Right lobe of liver (tissue), 6 donors: Measurements from ENCODE around the gene RSRP1. TPM values are rescaled to one million over a fixed set of nuclear protein-coding genes. Genes with fewer than 3 reads are reported as not detected.

Source experiments
- ATAC-seq, 4 donors: fragments of 200-7000 bp; cut with Tn5 transposase; one replicate each; pipeline ENCODE4 v1.9.1; 2020; ENCODE audit warnings: mild to moderate bottlenecking in 4 of 4, moderate library complexity in 4 of 4
- DNase-seq, 3 donors: peaks; one replicate each; pipeline ENCODE4 v3.0.0-alpha.2; 2020
- H3K27ac ChIP-seq, 3 donors: fragments of 200-600 bp; one replicate each; pipeline ENCODE4 v1.8.0; 2022
- H3K27me3 ChIP-seq, 2 donors: fragments of 200-600 bp; one replicate each; pipeline ENCODE4 v1.8.0; 2022
- H3K36me3 ChIP-seq, 4 donors: fragments of 200-600 bp; sonication (generic) in 1 of 4; one replicate each; pipeline versions ENCODE4 v1.5.1 to v1.8.0; 2017 to 2022; ENCODE audit warnings: control low read depth in 1 of 4
- H3K4me1 ChIP-seq, 4 donors: fragments of 200-600 bp; sonication (generic) in 1 of 4; one replicate each; pipeline versions ENCODE4 v1.5.1 to v1.8.0; 2017 to 2022; ENCODE audit warnings: control low read depth in 1 of 4
- H3K4me3 ChIP-seq, 3 donors: fragments of 200-600 bp; one replicate each; pipeline ENCODE4 v1.8.0; 2022
- H3K9me3 ChIP-seq, 4 donors: fragments of 200-600 bp; sonication (generic) in 1 of 4; one replicate each; pipeline versions ENCODE4 v1.5.1 to v1.8.0; 2017 to 2022; ENCODE audit warnings: control low read depth in 1 of 4
- CTCF ChIP-seq, 4 donors: fragments of 200-600 bp in 3 of 4; fragments of 450-650 bp in 1 of 4; IDR thresholded peaks; one replicate each; pipeline versions ENCODE4 v1.5.1 to v1.8.0; 2016 to 2022; ENCODE audit warnings: antibody characterized with exemption in 4 of 4, mild to moderate bottlenecking in 2 of 4
- POLR2A ChIP-seq: fragments of 450-650 bp; IDR thresholded peaks from one replicate; pipeline ENCODE4 v1.6.1; 2017; ENCODE audit warnings: antibody characterized with exemption, mild to moderate bottlenecking
- WGBS: methylation state at CpG from one replicate; pipeline ENCODE4 v1.1.6; 2018; ENCODE audit warnings: low coverage, low lambda C conversion rate; ENCODE audit not compliant: insufficient coverage; ENCODE audit errors: missing lambda C conversion rate; 5-methylcytosine and 5-hydroxymethylcytosine counted together
- intact Hi-C, 2 donors: fragments of 100-400 bp; cut with DNase I; formaldehyde crosslinking; loops; one replicate each; pipeline versions ENCODE4 v1.11.2 to v1.14.1; 2022
- total RNA-seq, 6 experiments: library from RNA; depleted of rRNA in 2 of 6; stranded (reverse); fragments of >200 nt in 2 of 6; fragmentation: NEBNext Ultra II Directional in 3 of 6; extraction: Animal tissue kit (Norgen Biotek cat#: 25700) in 3 of 6; gene quantifications; one replicate each; pipeline versions ENCODE4 v1.1.0 to v1.2.4, GENCODE V29; 2016 to 2023
- donor health status: DM: no; HTN: yes; CAD: no.
- donor health status: DM: no; HTN: no; CAD: no.
- donor health status: DM: no; HTN: no; CAD: no.
- donor health status: DM: no; HTN: yes; CAD: no.
- donor health status: DM: no; HTN: yes; CAD: no.

RSRP1 gene
- total RNA-seq, 6 experiments from 2014 or later: 32.1 to 52.1 (median 40.2) TPM

- Histone ChIP-seq H3K4me3 (no peak overlapping the region), H3K4me1 (no peaks in the 10 kb centered on the region), H3K36me3 (no peaks in the 10 kb centered on the region), H3K9me3 (no peaks in the 10 kb centered on the region), H3K27ac (no peak overlapping the region), H3K27me3 (no peaks in the 10 kb centered on the region)
- intact Hi-C loops: no loop called here
- TF ChIP-seq POLR2A (no peak), CTCF (IDR thresholded peaks at IDR 0.05) (no peak)
- DNase-seq: no peak
- 80% methylated on average over 4 of the region's 7 CpGs for WGBS
- no peak for ATAC-seq
These were observed 50.4 kb downstream of the RSRP1 start for GRCh38 chr1:25196830-25197229.

GRCh38 chr1:25195835-25196234 is 51.4 kb downstream of the RSRP1 start:
- ATAC-seq (no peak), DNase-seq (no peak)
- TF ChIP-seq POLR2A (no peak), CTCF (IDR thresholded peaks at IDR 0.05) (no peak)
- H3K27ac ChIP-seq: no peak overlapping the region
- intact Hi-C loops: no loop called here
- WGBS: 82% methylated on average over 5 of the region's 6 CpGs
- no peaks in the 10 kb centered on the region for H3K4me1 ChIP-seq
- no peak overlapping the region for H3K4me3 ChIP-seq
- no peaks in the 10 kb centered on the region for H3K36me3 ChIP-seq
- no peaks in the 10 kb centered on the region for H3K9me3 ChIP-seq
- no peaks in the 10 kb centered on the region for H3K27me3 ChIP-seq

GRCh38 chr1:25194572-25195020 is 52.7 kb downstream of the RSRP1 start:
- H3K27ac ChIP-seq: no peak overlapping the region
- no peak for TF ChIP-seq CTCF (IDR thresholded peaks at IDR 0.05)
- H3K9me3 ChIP-seq: no peaks in the 10 kb centered on the region
- no peaks in the 10 kb centered on the region for H3K36me3 ChIP-seq
- no CpG with 5 or more reads among the region's 17 CpGs for WGBS
- intact Hi-C loops: no loop called here
- H3K27me3 ChIP-seq: no peaks in the 10 kb centered on the region
- no peak overlapping the region for H3K4me3 ChIP-seq
- DNase-seq (no peak), ATAC-seq (no peak)
- no peaks in the 10 kb centered on the region for H3K4me1 ChIP-seq

GRCh38 chr1:25194054-25194453 is 53.2 kb downstream of the RSRP1 start:
- Histone ChIP-seq H3K27ac (no peak overlapping the region), H3K9me3 (no peaks in the 10 kb centered on the region), H3K36me3 (no peaks in the 10 kb centered on the region), H3K27me3 (no peaks in the 10 kb centered on the region), H3K4me3 (no peak overlapping the region), H3K4me1 (no peaks in the 10 kb centered on the region)
- 68% methylated on average over 8 of the region's 8 CpGs for WGBS
- intact Hi-C loops: no loop called here
- DNase-seq: no peak
- no peak for TF ChIP-seq CTCF (IDR thresholded peaks at IDR 0.05)
- ATAC-seq: no peak

- Histone ChIP-seq H3K27ac (no peak overlapping the region), H3K4me3 (no peak overlapping the region), H3K9me3 (no peaks in the 10 kb centered on the region), H3K27me3 (no peaks in the 10 kb centered on the region), H3K36me3 (no peaks in the 10 kb centered on the region), H3K4me1 (no peaks in the 10 kb centered on the region)
- DNase-seq (no peak), ATAC-seq (no peak)
- WGBS: 48% methylated on average over 6 of the region's 9 CpGs
- TF ChIP-seq POLR2A (no peak), CTCF (IDR thresholded peaks at IDR 0.05) (no peak)
- intact Hi-C loops: no loop called here
These were observed 54.0 kb downstream of the RSRP1 start for GRCh38 chr1:25193229-25193628.
